ENCODE results near the gene LARP4B.

LARP4B gene

DNA sequence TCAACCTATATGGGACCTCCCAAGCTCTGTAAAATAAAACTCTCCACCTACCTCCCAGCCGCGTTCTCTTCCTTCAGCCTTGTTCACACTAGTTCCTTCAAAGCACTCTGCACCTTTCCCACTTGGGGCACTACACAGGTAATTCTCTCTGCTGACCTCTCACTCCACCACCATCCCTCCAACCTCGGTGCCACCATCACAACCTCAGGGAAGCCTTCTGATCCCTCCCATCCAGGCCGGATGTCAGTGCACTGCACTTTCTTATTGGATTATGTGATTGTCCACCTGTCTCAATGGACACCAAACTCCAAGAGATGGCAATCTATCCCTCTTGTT is 7.0 kb downstream of the LARP4B start:
- DNase-seq (ENCODE audit: low spot score), result no peak

DNA sequence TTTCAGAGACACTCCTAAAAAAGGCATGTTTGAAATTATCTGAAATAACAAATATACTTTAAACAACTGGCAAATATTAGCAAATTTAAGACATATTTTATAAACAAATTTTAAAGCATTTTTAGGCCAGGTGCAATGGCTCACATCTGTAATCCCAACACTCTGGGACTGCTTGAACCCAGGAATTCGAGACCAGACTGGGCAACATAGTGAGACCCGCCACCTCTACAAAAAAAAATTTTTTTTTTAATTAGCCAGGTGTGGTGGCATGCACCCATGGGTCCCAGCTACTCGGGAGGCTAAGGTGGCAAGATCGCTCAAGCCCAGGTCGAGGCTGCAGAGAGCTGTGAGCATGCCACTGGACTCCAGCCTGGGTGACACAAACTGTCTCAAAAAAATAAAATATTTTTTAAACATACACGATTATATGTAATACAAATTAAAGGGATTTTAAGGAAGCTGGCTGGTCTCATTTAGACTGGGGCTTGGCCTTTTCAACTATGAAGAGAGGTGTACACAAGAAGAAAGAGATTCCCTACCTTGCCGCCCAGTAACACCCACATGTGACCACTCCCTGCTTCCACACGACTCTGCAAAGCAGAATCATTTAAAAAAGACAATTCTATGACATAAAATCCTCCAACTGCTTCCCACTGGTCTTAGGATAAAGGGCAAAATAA is 7.5 kb downstream of the LARP4B start:
- DNase-seq (ENCODE audit: low spot score), result no peak

- no peak for DNase-seq (ENCODE audit: low spot score)
These were observed 9.8 kb downstream of the LARP4B start for GRCh38 chr10:921471-922414.

DNA sequence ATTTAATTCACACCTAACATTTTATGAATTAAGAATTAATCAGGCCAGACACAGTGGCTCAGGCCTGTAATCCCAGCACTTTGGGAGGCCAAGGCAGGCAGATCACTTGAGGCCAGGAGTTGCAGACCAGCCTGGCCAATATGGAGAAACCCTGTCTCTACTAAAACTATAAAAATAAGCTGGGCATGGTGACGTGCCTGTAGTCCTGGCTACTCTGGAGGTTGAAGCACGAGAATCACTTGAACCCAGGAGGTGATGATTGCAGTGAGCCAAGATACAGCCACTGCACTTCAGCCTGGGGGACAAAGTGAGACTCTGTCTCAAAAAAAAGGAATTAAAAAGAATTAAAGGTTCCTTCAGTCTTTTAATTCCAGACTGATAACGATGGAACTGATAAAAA is 11.1 kb downstream of the LARP4B start:
- no peak for DNase-seq (ENCODE audit: low spot score)

GRCh38 chr10:919481-919880 is 12.0 kb downstream of the LARP4B start:
- no peak for DNase-seq (ENCODE audit: low spot score)

- DNase-seq (ENCODE audit: low spot score), result no peak
These were observed 13.5 kb downstream of the LARP4B start for GRCh38 chr10:917999-918398.

GRCh38 chr10:917416-917720 is 14.1 kb downstream of the LARP4B start:
- DNase-seq (ENCODE audit: low spot score), result no peak

DNA sequence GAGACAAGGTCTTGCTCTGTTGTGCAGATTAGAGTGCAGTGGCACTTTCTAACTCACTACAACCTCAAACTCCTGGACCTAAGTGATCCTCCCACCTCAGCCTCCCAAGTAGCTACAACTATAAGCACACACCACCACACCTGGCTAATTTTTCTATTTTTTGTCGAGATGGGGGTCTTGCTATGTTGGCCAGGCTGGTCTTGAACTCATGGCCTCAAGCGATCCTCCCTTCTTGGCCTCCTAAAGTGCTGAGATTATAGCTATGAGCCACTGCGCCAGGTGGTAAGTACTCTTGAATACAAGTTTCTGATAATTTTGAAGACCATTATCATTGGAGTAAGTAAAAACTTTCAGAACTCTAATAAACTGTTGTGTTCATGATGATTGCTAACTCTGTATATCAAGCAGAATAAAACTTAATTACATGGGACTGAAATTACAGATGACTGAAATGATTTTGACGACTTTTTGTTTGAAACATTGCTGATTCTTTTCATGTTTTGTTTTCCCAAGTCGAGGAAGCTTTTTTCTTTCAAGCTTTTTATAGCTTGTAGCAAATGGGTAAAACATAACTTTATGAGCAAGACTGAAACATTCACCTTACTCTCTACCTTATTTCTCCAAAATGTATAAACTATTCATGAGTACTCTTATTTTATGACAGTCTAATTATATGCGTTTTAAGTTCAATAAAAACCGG is 14.6 kb downstream of the LARP4B start:
- no peak for DNase-seq (ENCODE audit: low spot score)

DNA sequence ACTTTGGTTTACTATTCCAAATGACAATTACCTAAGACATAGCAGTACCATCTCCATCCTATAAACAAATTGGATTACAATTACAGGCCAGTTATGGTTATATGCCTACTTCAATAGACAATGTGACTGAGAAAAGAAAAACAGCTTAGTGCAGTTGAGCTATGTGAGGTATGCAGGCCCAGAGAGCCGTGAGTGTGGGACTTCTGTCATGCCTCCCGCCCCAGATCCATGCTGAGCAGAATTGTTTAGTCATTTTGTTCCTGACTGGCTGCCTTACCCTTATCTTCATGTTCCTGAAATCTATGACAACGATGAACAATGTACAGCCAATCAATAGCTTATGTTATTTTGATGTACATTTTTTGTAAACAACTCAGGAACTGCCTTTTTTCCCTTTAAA is 21.7 kb downstream of the LARP4B start:
- no peak for DNase-seq (ENCODE audit: low spot score)

DNA sequence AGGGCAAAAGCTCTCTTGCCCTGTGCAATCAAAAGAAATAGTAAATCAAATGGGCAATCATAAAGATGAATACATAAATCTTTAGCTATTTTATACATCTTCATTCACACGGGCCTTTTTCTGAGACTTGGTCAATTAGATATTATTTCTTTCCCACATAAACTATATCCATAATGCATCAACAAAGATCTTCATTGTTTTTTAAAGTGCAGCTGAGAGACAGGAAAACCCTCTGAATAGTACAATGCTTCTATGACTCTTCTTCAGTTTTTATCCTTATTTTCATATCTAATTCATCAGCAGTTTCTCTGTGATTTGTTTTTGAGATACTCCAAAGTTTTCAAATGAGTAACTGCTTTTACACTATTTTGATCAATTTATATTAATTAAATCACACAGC is 25.5 kb downstream of the LARP4B start:
- DNase-seq (ENCODE audit: low spot score), result no peak

DNA sequence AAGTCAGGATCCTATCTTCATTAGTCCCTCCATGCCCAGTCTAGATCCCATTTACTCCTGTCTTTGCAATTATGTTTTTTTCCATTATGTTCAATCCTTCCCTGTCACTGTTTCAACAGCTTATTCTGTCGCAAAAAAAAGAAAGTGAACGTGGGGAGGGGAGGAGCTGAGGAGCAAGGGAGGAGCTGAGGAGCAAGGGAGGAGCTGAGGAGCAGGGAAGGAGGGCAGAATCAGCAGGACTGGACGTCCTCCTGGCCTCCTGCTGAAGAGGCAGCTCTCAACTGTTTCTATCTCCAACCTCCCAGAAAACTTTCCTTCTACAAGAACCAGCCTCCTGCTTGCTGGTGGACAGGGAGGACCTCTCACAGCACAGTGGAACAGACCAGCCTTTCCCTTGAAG is 26.0 kb downstream of the LARP4B start:
- no peak for DNase-seq (ENCODE audit: low spot score)

DNA sequence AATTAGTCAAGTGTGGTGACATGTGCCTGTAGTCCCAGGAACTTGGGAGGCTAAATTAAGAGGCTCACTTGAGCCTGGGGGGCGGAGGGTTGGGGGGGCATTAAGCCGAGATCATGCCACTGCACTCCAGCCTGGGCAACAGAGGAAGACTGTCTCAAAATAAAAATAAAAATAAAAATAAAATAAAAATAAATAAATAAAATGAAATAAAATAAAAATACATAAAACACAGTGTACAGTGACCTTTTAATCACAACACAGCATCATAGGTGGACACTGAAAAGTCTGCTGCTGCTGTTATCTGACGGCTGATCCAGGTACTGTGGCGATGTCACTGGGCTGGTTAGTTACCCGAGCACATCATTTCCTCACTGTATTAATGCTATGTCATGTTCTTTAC is 27.1 kb downstream of the LARP4B start:
- DNase-seq (ENCODE audit: low spot score), result no peak

DNA sequence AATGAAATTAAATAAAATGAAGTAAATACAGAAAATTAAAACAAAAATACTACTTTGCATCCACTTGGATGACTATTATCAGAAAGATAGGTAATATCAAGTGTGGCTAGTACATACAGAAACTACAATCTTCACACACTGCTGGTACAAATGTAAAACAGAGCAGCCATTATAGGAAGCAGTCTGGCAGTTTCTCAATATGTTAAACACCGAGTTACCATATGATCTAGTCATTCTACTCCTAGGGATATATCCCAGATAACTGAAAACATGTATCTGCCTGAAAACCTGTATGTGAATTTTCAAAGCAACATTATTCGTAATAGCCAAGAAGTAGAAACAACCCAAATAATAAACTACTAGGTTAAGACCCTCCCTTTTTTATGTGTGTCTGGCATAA is 33.4 kb downstream of the LARP4B start:
- DNase-seq (ENCODE audit: low spot score), result no peak

GRCh38 chr10:896982-897381 is 34.5 kb downstream of the LARP4B start:
- DNase-seq (ENCODE audit: low spot score), result no peak

DNA sequence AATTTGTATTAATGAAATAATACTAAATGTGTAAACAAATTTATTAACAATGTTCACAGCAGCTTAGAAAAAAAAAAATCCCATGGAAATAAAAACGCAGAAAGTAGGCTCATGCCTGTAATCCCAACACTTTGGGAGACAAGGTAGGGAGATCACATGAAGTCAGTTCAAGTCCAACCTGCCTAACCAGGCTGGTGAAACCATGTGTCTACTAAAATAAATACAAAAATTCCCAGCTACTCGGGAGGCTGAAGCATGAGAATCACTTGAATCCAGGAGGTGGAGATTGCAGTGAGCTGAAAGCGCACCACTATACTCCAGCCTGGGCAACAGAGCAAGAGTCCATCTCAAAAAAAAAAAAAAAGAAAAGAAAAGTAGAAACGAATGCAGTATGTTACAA is 36.2 kb downstream of the LARP4B start:
- DNase-seq (ENCODE audit: low spot score), result no peak

- no peak for DNase-seq (ENCODE audit: low spot score)
These were observed 52.6 kb downstream of the LARP4B start for GRCh38 chr10:878895-879294.

GRCh38 chr10:878333-878759 is 53.2 kb downstream of the LARP4B start:
- DNase-seq (ENCODE audit: low spot score), result no peak

GRCh38 chr10:876438-876837 is 55.1 kb downstream of the LARP4B start:
- no peak for DNase-seq (ENCODE audit: low spot score)

- DNase-seq (ENCODE audit: low spot score), result no peak
These were observed 58.5 kb downstream of the LARP4B start for GRCh38 chr10:873020-873419.

GRCh38 chr10:871951-872403 is 59.5 kb downstream of the LARP4B start:
- no peak for DNase-seq (ENCODE audit: low spot score)

DNA sequence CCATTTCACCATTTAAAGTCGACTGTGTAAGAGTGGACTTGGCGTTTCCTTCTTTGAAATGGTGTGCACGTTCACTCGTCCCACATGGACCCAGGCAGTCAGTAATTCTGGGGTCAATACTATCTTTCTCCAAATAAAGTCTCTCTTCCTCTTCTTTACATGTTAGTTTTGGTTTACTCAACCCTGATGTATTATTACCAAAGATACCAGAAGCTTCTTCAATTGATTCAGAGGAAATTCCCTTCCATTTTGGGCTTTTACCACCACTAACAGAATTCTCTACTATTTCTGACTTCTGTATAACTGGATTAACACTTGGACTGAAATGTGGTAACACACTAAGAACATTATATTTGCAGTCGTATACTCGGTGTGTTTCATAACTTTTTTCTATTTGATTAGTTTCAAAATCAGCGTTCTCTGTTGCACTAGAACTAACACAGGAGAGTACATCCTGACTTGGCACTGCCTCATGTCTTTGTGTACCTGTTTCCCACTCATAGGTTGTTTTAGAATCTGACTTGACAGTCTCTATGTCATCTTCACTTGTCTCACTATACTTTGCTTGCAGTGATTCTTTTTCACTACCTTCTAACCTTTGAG is 60.8 kb downstream of the LARP4B start:
- no peak for DNase-seq (ENCODE audit: low spot score)

GRCh38 chr10:869171-869570 is 62.3 kb downstream of the LARP4B start:
- DNase-seq (ENCODE audit: low spot score), result no peak

- DNase-seq (ENCODE audit: low spot score), result no peak
These were observed 63.7 kb downstream of the LARP4B start for GRCh38 chr10:867807-868206.

Measured in CD4-positive, alpha-beta T cell treated with Interleukin-2 at 100 ng/mL for 4 hours (primary cell).